Measurements from ENCODE around the gene CDC42SE1.

CDC42SE1 gene

DNA sequence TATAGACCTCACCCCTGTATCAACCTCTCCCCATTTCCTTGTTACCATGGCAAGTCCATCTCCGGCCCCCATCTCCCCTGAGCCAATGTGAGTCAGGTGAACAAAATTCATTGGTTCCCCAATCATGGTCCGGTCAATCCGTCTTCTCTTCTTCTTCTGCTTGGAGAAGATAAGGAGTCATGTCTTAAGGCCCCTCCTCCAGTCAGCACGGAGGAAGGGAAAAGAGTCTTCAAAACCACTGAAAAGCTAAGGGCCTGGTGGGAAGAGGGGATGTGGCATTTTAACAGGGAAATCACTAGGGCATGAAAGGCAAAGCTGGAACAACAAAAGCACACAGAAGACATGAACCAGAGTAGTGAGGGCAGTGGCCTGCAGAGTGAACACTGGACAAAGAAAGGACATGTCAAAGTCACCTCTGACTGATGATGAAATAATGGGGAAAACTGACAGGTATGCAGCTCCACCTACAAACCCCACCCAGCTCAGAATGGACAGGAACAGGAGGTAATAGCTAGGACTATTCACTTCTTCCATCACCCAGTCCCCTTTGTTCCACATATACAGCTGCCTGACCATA is 4.4 kb downstream of the CDC42SE1 start:
- DNase-seq (ENCODE audit: low read depth in 2 of 2), result no peak

DNA sequence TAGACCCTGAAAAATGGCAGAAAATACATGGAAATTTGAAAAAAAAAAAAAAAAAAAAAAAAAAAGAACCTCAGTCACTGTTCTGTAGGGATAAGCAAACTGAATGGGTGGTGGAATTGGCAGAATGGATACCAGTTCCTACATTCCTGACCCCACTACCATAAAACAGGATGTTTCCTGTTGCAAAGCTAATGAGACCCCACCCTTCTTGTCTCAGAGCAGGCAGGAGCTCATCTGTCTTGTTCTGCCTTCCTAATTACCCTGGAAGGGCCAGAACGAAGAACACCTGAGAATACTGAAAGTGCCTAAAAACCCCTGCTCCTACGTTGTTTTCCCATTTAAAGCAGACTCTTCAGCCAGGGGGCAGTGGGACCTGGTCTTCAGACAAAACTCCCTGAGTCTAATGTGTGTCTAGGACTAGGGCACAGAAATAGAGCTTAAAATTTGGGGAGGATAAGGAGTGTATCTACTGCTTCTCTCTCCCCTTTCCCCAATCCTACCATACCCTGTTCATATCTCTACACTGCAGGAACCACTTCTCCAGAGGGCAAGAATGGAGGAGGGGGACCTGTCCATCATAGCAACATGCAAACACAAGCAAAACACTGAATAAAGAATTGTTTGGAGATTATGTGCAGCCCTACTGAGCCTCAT is 7.9 kb downstream of the CDC42SE1 start:
- DNase-seq (ENCODE audit: low read depth in 2 of 2), result no peak

DNA sequence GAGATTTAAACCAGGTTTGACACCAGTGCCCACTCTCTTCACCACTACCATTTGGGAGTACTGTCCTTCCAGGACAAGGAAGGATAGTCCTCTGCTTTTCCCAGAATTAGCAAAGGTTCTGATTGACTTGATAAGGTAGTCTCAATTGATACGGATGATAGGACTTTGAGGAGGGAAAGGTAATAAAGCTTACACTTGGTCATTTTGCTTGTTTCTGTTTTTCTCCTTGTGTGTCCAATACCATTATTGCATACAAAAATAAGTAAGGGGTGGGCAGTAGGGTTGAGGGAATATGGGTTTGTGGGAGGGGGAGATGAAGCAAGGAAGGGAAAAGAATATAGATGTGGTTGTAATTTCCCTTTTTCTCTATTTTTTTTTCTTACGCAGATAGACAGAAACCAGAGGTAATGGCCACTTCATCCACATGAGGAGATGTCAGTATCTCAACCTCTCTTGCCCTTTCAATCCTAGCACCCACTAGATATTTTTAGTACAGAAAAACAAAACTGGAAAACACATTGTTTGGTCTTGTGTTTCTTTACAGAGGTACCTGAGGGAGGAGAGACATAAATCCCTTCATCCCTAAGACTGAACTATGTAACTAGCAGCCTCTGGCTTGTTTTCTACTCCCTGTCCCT is 9.3 kb downstream of the CDC42SE1 start:
- no peak for DNase-seq (ENCODE audit: low read depth in 2 of 2)

DNA sequence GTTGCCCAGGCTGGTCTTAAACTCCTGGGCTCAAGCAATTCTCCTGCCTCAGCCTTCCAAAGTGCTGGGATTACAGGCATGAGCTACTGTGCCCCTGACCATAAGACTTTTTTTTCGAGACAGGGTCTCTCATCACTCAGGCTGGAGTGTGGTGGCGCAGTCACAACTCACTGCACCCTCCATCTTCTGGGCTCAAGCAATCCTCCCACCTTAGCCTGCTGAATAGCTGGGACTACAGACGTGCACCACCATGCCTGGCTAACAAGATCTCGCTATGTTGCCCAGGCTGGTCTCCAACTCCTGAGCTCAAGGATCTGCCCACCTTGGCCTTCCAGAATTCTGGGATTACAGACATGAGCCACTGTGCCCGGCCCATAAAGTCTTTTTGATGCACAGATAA is 10.0 kb downstream of the CDC42SE1 start:
- DNase-seq (ENCODE audit: low read depth in 2 of 2), result no peak

DNA sequence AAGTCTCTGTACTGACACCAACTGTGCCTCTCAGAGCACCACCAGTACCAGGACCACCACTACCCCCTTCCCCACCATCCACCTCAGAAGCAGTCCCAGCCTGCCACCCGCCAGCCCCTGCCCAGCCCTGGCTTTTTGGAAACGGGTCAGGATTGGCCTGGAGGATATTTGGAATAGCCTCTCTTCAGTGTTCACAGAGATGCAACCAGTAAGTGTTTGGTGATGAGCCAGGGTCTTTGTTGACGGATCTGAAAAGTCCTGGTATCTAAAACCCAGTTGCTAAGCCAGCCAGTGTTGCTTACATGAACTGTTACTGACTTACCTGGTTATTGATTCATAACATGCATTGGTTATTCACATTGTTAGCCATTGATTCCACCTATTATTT is 10.8 kb downstream of the CDC42SE1 start:
- no peak for DNase-seq (ENCODE audit: low read depth in 2 of 2)

DNA sequence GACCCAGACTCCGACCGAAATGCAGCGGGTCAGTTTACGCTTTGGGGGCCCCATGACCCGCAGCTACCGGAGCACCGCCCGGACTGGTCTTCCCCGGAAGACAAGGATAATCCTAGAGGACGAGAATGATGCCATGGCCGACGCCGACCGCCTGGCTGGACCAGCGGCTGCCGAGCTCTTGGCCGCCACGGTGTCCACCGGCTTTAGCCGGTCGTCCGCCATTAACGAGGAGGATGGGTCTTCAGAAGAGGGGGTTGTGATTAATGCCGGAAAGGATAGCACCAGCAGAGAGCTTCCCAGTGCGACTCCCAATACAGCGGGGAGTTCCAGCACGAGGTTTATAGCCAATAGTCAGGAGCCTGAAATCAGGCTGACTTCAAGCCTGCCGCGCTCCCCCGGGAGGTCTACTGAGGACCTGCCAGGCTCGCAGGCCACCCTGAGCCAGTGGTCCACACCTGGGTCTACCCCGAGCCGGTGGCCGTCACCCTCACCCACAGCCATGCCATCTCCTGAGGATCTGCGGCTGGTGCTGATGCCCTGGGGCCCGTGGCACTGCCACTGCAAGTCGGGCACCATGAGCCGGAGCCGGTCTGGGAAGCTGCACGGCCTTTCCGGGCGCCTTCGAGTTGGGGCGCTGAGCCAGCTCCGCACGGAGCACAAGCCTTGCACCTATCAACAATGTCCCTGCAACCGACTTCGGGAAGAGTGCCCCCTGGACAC is 11.3 kb downstream of the CDC42SE1 start:
- DNase-seq (ENCODE audit: low read depth in 2 of 2), result no peak

DNA sequence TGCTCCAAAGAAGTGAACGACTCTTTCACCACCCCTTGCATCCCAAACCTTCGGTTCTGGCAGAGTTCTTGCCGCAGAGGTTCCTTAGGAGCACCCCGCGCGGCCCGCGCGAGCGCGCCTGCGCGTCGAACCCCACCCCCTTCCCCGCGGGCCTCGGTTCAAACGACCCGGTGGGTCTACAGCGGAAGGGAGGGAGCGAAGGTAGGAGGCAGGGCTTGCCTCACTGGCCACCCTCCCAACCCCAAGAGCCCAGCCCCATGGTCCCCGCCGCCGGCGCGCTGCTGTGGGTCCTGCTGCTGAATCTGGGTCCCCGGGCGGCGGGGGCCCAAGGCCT is 11.9 kb downstream of the CDC42SE1 start, which contains the start of gene C1orf56:
Gene C1orf56, plus strand, starts transcription at position 161 of the 334 bp plus-strand sequence. Its CDS starts 97 bp downstream, at position 258.
- DNase-seq (ENCODE audit: low read depth in 2 of 2), result peak in 1 of 2 experiments; percentile 38

DNA sequence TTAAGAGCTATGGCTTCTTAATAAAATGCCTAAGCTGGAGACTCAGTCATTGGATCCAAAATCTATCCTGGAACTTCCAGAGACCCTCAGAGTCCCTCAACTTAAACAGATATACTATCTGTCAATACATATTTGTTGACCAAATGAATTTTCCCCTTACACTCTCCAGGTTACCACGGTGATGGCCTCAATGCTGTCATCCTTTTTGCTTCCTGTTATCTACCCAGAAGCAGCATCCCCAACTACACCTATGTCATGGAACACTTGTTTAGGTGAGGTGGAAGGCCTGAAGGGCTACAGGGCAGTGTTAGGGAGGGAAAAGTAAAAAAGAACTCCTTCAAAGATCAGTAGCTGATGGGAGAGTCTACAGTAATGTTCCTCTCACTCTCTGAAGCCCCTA is 16.3 kb downstream of the CDC42SE1 start:
- no peak for DNase-seq (ENCODE audit: low read depth in 2 of 2)

DNA sequence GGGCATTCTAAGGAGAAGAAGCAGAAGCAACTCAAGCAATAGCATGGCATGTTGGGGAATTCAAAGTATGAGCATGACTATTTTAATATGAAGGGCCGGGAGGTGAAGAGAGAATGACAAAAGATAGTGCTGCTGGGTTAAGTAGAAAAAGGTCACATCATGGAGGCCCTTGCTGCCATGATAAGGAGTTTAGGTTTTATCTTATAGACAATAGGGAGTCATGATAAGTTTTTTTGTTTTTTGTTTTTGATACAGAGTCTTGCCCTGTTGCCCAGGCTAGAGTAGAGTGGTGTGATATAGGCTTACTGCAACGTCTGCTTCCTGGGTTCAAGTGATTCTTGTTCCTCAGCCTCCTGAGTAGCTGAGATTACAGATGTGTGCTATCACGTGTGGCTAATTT is 19.9 kb downstream of the CDC42SE1 start:
- DNase-seq (ENCODE audit: low read depth in 2 of 2), result no peak

DNA sequence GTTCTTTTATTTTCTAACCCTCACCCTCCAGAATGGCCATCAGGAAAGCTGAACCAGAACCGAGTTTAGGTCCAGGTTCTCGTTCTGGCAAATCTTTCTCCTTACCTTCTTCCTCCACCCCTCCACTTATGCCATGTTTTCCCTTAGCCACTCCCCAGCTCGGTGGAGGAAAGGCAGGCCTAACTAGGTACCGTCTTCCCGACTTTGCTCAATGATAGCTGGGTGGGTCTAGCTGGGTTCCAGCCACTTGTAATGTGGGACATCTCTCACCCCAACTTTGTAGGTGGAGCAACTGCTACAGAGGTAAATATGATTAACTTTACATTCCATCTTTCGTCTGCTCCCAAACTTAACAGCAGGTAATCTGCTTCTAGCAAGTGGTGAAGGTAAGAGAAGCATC is 22.4 kb downstream of the CDC42SE1 start:
- no peak for DNase-seq (ENCODE audit: low read depth in 2 of 2)

DNA sequence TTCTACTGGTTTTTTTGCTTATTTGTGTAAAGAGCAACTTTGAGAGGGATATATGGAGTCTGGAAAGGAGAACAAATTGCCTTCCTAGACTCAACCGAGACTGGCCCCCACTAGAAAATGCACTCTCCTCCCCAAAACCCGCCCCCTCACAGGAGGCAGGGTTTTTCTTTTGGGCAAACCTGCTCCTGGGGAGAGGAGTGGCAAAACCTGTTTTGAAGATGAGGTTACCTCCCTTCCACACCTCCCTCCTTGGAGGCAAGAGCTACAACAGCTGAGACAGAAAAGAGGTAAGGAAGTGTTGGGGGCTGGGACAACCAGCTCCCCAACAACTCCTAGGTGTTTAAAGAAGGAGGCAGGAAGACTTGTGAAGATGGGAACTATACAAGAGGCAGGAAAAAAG is 23.1 kb downstream of the CDC42SE1 start, which contains the start of gene BNIPL:
Gene BNIPL, plus strand, starts transcription at position 231 of the 400 bp plus-strand sequence. Its CDS starts 140 bp downstream, at position 371.
- no peak for DNase-seq (ENCODE audit: low read depth in 2 of 2)

DNA sequence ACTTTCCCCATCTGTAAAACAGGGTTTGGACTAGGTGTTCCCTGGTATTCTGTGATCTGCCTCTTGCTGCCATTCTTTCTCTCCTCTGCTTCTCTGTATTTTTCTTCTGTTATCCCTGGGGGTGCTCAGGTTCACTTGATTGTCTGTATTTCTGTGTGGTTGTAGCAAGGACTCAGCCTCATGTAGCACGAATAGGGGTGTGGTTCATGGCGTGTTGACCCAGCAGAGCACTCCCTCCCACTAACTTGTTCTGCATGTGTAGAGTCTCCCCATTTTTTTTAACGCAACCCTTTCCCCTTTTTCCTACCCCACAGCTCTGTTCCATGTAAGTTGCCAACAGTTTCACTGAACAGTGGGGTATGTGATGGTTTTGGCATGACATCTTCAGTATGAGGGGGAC is 24.3 kb downstream of the CDC42SE1 start:
- no peak for DNase-seq (ENCODE audit: low read depth in 2 of 2)

DNA sequence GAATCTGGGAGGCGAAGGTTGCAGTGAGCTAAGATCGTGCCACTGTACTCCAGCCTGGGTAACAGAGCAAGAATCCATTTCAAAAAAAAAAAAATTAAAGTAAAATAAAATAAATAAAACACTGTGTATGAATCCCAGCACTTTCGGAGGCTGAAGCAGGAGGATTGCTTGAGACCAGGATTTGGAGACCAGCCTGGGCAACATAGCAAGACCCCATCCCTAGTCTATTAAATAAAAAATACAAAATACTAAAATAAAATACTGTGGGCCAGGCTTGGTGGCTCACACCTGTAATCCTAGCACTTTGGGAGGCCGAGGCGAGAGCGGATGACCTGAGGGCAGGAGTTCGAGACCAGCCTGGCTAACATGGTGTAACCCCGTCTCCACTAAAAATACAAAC is 27.3 kb downstream of the CDC42SE1 start:
- no peak for DNase-seq (ENCODE audit: low read depth in 2 of 2)

DNA sequence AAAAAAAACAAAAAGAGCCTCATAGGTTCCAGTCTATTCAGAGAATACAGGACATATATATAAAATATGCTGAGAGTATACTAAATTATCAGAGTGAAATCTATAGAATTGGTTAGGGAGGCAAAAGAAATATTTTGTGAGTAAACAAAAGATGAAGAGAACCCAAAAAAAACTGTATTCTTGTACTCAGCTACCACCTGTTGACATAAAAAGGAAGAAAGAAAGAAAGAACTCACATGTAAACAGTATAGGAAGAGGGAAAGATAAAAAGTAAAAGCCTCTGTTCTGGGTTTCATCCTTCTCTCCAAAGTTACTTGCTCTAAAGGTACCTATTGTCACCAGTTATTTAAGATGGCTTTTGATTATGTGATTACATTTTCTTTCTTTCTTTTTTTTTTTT is 33.0 kb downstream of the CDC42SE1 start:
- DNase-seq (ENCODE audit: low read depth in 2 of 2), result no peak

DNA sequence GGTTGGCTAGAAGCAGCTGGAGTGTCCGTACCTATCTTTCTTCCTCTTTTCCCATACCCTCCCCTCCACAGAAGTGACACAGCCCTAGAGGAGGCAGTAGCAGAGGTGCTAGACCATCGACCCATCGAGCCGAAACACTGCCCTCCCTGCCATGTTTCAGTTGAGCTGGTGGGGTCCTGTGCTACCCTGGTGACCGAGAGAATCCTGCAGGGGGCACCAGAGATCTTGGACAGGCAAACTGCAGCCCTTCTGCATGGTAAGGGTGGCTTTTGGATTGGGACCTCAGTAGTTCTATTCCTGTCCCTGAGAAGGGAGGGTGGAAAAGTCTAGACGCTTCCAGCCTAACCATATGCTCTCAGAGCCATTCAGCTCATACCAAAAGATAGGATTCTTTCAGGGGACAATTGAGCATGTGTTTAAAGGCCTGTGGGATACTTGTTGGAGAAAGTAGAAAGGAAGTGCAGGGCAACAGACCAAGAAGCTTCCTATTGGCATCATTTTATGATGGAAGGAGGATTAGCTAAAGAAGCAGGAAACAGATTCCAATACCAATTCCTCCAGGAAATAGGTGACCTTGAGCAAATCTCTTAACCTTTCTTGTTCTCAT is 34.8 kb downstream of the CDC42SE1 start:
- no peak for DNase-seq (ENCODE audit: low read depth in 2 of 2)

DNA sequence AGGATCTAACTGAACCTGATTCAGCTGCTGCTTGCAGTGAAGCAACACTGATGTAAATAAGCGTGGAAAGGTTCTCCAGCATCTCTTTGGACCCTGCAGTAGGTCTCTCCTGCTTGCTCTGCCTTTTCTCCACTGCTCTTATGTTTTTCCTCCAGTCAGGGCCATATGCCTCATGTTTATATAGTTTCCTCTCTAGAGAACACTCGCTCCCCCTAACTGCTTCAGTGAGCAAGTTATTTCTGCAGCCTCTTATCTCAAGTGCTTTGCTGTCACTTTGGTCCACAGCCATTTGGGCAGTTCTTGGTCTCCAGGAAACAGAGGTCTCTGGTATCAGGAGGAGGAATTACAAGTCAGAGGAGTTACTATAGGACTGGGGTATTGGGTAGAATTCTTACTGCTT is 45.9 kb downstream of the CDC42SE1 start:
- no peak for DNase-seq (ENCODE audit: low read depth in 2 of 2)

DNA sequence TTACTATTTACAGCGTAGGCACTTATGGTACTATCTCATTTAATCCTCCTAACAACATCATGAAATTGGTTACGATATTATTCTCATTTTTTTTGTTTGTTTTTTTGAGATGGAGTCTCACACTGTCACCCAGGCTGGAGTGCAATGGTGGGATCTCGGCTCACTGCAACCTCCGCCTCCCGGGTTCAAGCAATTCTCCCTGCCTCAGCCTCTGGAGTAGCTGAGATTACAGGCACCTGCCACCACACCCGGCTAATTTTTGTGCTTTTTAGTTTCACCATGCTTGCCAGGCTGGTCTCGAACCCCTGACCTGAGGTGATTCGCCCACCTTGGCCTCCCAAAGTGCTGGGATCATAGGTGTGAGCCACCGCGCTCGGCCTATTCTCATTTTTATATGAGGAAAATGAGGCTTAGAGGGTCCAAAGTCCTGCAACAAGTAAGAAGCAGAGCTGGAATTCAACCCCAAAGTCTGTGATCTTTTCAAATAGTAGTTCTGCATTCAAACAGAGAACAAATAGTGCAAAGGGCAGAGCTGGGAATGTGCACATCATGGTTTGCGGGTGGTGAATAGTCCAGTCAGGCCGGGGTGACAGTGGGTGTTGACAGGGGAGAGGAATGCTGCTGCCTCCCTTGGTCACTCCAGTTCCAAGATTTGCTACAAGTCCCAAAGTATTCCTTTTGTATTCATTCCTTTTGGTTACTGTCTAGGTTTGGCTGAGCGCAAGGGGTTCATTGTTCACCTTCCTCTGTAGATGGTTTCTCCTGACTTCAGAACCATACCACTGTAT is 46.5 kb downstream of the CDC42SE1 start:
- DNase-seq (ENCODE audit: low read depth in 2 of 2), result no peak

DNA sequence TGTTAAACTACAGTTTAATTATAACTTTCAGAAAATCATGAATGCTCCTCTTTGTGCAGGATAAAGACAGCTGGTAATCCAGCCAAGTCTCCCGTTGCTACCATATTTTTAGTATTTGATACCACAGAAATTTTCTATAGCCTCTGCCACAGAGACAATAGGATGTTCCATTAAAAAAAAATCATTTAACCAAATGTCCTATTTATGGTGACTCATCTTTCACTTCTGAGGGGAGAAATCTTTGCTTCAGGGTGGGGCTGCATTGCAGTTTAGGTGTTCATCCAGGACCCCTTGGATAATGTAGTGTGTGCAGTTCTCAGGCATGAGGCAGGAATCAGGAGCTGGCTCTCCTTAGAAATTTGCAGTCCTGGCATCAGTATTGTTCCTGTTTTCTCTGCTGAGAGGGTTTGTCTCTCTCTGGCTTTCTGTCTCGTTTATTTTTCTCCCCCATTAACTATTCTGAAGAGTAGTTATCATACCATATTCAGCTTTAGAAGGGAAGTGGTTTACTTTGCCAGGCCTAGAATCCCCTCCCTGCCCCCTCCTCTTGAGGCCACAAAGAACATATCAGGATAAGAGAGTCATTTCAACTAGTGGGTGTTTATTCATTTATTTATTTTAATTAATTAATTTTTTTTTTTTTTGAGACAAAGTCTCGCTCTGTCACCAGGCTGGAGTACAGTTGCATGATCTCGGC is 48.1 kb downstream of the CDC42SE1 start:
- DNase-seq (ENCODE audit: low read depth in 2 of 2), result no peak

DNA sequence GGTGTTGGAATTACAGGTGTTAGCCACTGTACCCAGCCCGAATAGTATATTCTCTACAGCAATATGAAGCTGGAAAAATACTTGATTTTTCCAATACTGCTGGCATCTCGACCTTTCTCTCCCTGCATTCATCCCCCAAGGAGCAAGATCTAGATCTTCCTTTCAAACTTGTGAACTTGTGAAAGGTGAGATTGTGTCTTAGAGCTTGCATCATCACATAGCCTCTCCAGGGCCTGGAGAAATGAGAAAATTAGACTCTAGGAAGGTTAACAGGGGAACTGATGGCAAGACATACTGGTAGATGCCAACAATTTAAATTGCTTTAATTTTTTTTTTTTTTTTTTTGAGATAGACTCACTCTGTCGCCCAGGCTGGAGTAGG is 49.1 kb downstream of the CDC42SE1 start:
- no peak for DNase-seq (ENCODE audit: low read depth in 2 of 2)

DNA sequence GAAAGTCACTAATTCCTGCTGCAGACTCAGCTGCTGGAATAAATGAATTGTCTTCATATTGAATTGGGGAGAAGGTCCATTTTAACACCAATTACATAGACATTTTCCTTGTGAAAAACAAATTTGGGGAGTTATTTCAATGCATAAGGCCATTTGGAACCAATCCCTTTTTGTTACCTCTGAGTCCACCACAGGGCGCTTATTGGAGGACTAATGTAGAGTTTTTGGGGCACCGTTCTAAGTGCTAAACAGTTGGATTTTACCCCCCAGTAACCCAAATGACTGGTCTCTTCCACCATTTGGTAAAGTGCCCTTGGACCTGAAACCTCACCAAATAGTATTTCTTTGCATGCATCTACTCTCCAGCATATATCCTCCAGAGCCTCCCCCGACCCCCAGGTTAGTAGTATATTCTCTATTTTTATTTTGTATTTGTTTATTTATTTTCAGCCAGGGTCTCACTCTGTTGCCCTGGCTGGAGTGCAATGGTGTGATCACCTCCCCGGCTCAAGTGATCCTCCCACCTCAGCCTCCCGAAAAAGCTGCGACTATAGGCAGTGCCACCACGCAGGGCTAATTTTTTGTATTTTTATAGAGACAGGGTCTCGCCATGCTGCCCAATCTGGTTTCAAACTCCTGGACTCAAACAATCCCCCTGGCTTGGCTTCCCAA is 49.6 kb downstream of the CDC42SE1 start:
- DNase-seq (ENCODE audit: low read depth in 2 of 2), result no peak

Measured in fibroblast of skin of left quadriceps (primary cell).